AG09309 (cell line): ENCODE results near the gene STK32B.

Source experiments
- DNase-seq: peaks from one replicate; pipeline ENCODE4 v3.0.0-alpha.2; 2010; ENCODE audit warnings: low read depth
- H3K4me3 ChIP-seq: 2 replicates; pipeline ENCODE4 v1.5.1; 2011; ENCODE audit warnings: mild to moderate bottlenecking, low read depth, low read length, moderate library complexity; ENCODE audit not compliant: control insufficient read depth
- TF ChIP-seq, protein P1 (sequence below): IDR thresholded peaks from 2 replicates; pipeline ENCODE4 v1.5.1; 2011; ENCODE audit warnings: mild to moderate bottlenecking, low read depth, low read length, inconsistent platforms; ENCODE audit not compliant: insufficient read depth, control insufficient read depth; ENCODE audit errors: missing control alignments

Gene STK32B

DNA sequence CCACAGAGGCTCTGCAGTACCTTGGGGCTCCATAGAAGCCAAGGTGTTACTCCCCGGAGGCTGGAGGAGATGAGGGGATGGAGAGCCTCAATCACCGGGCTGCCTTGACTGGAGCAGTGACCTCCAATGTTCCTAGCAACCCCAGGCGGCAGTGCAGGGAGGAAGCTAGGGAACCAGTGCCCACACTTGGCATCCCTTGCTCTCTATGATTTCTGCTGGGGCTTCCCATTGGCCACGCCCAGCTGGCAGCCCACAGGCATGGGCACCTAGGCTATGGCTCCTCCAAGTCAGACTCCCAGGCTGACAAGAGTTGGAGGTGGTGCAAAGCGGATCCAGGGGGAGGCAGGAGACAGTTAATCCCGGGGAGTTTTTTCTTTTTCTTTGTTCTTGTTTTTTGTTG, 427.4 kb downstream of the STK32B start:
- H3K4me3 ChIP-seq, result no peak overlapping the region
- DNase-seq, result no peak
- TF ChIP-seq, protein P1, sequence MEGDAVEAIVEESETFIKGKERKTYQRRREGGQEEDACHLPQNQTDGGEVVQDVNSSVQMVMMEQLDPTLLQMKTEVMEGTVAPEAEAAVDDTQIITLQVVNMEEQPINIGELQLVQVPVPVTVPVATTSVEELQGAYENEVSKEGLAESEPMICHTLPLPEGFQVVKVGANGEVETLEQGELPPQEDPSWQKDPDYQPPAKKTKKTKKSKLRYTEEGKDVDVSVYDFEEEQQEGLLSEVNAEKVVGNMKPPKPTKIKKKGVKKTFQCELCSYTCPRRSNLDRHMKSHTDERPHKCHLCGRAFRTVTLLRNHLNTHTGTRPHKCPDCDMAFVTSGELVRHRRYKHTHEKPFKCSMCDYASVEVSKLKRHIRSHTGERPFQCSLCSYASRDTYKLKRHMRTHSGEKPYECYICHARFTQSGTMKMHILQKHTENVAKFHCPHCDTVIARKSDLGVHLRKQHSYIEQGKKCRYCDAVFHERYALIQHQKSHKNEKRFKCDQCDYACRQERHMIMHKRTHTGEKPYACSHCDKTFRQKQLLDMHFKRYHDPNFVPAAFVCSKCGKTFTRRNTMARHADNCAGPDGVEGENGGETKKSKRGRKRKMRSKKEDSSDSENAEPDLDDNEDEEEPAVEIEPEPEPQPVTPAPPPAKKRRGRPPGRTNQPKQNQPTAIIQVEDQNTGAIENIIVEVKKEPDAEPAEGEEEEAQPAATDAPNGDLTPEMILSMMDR, result no peak

DNA sequence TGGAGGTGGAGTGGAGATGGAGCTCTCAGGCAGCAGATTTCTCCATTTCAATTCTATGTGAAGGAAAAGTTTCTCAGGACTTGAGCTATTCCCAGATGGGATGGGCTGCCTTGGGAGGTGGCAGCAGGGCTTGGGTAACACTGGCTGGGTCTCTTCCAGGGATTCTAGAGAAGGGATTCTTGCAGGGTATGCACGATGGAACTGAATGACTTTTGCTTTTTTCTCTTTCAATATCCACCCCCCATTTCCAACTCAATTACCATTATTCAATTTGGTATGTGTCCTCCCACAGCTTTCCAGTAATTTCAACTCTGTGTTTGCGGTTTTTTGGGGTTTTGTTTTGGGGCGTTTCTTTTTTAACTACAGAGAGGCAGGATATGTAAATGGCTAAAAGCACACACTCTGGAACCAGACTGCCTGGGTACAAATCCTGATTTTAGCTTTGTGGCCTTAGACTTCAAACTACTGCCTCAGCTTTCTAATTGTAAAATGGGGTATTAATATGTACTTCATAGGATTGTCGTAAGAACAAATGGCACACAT, 428.3 kb downstream of the STK32B start:
- TF ChIP-seq, protein P1, result no peak
- no peak overlapping the region for H3K4me3 ChIP-seq
- no peak for DNase-seq

GRCh38 chr4:5488413-5488812, 437.1 kb downstream of the STK32B start:
- no peak overlapping the region for H3K4me3 ChIP-seq
- no peak for DNase-seq

GRCh38 chr4:5489260-5489659, 438.0 kb downstream of the STK32B start:
- TF ChIP-seq, protein P1, result no peak
- no peak overlapping the region for H3K4me3 ChIP-seq
- no peak for DNase-seq

More at GRCh38 chr4:5488413-5488812, 437.1 kb downstream of the STK32B start:
- TF ChIP-seq, protein P1, result no peak

DNA sequence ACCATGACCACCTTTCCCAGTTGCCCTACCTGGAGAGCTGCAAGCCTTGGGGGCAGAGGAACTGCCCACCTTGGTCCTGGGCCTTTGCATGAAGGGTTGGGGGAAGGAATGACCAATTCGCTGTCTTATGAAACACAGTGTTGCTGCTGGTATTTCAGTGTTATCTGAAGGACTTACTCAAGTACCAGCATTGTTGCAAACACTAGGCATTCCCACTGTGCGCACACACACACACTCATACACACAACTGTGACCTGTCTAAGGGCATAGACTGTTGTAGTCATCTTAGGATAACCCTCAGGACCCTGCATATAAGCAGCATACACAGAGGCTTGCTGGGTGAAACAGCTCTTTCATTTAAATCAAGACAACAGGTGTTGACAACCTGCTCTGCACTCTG, 446.2 kb downstream of the STK32B start:
- no peak overlapping the region for H3K4me3 ChIP-seq
- no peak for DNase-seq
- TF ChIP-seq, protein P1, result no peak

GRCh38 chr4:5500165-5500564, 448.9 kb downstream of the STK32B start:
- H3K4me3 ChIP-seq, result no peak overlapping the region
- DNase-seq, result no peak
- TF ChIP-seq, protein P1, result no peak
